HL-60/S4 (cell line): Measurements from ENCODE around the gene NOL6.
"Not testable (repeated sequence)": the region's sequence is repeated elsewhere in the genome, so short reads cannot be mapped to it uniquely, and the experiment has no call there.

Source experiments
- in situ Hi-C: fragments of 300-500 bp; cut with MboI; formaldehyde crosslinking; loops from 2 replicates; pipeline ENCODE4 v1.14.3; 2022; ENCODE audit warnings: low sequenced_read_pairs

The NOL6 gene

GRCh38 chr9:33472171-33472880, 1.4 kb downstream of the NOL6 start:
- in situ Hi-C loops: no loop called here

- in situ Hi-C loops: no loop called here
Observed at GRCh38 chr9:33471361-33471760, 2.4 kb downstream of the NOL6 start.

- in situ Hi-C loops: no loop called here
Observed at GRCh38 chr9:33469891-33470290, 3.8 kb downstream of the NOL6 start.

- in situ Hi-C loops: no loop called here
Observed at GRCh38 chr9:33468797-33469621, 4.7 kb downstream of the NOL6 start.

GRCh38 chr9:33468215-33468730, 5.5 kb downstream of the NOL6 start:
- in situ Hi-C loops: no loop called here

GRCh38 chr9:33467526-33467925, 6.2 kb downstream of the NOL6 start:
- in situ Hi-C loops: no loop called here

GRCh38 chr9:33466565-33467495, 6.9 kb downstream of the NOL6 start:
- in situ Hi-C loops: no loop called here

- in situ Hi-C loops: no loop called here
Observed at GRCh38 chr9:33465596-33466564, 7.8 kb downstream of the NOL6 start.

GRCh38 chr9:33465096-33465495, 8.6 kb downstream of the NOL6 start:
- in situ Hi-C loops: no loop called here

- in situ Hi-C loops: no loop called here
Observed at GRCh38 chr9:33464045-33464636, 9.6 kb downstream of the NOL6 start.

GRCh38 chr9:33463151-33463550, 10.6 kb downstream of the NOL6 start:
- in situ Hi-C loops: no loop called here

- in situ Hi-C loops: no loop called here
Observed at GRCh38 chr9:33461492-33461891, 12.2 kb downstream of the NOL6 start.

GRCh38 chr9:33460854-33461253, 12.9 kb downstream of the NOL6 start:
- in situ Hi-C loops: no loop called here

- in situ Hi-C loops: no loop called here
Observed at GRCh38 chr9:33459115-33459514, 14.6 kb downstream of the NOL6 start.

GRCh38 chr9:33458444-33458843, 15.3 kb downstream of the NOL6 start:
- in situ Hi-C loops: no loop called here

GRCh38 chr9:33455945-33456344, 17.8 kb downstream of the NOL6 start:
- in situ Hi-C loops: no loop called here

- in situ Hi-C loops: not testable (repeated sequence)
Observed at GRCh38 chr9:33455456-33455855, 18.3 kb downstream of the NOL6 start.

- in situ Hi-C loops: not testable (repeated sequence)
Observed at GRCh38 chr9:33454661-33455026, 19.1 kb downstream of the NOL6 start.

GRCh38 chr9:33453999-33454660, 19.6 kb downstream of the NOL6 start:
- in situ Hi-C loops: no loop called here
